HG03095 (cell line): ENCODE data around the gene TMEM214.

Experiments
- ATAC-seq: cut with Tn5 transposase; IDR thresholded peaks from one replicate; pipeline ENCODE4 v1.9.1; 2021; ENCODE audit warnings: moderate library complexity; ENCODE audit not compliant: unreplicated experiment

Gene TMEM214

GRCh38 chr2:27083410-27084296, 50.9 kb downstream of the TMEM214 start:
- no peak for ATAC-seq

GRCh38 chr2:27084297-27085061, 51.7 kb downstream of the TMEM214 start:
- no peak for ATAC-seq

GRCh38 chr2:27085062-27085672, 52.4 kb downstream of the TMEM214 start:
- no peak for ATAC-seq

- no peak for ATAC-seq
Observed at GRCh38 chr2:27085673-27086089, 52.9 kb downstream of the TMEM214 start.

- peak; percentile 78 for ATAC-seq
Observed at GRCh38 chr2:27086090-27086723, 53.4 kb downstream of the TMEM214 start.

GRCh38 chr2:27086724-27087593, 54.2 kb downstream of the TMEM214 start, which contains the start of gene KHK:
Gene KHK (plus strand): TSS chr2:27086772. CDS start chr2:27087260, 488 bp downstream.
- no peak for ATAC-seq

GRCh38 chr2:27087823-27088410, 55.2 kb downstream of the TMEM214 start:
- ATAC-seq, result no peak

- no peak for ATAC-seq
Observed at GRCh38 chr2:27088634-27089033, 55.9 kb downstream of the TMEM214 start.

- no peak for ATAC-seq
Observed at GRCh38 chr2:27089111-27089954, 56.6 kb downstream of the TMEM214 start.
